HG03558 (cell line): ENCODE measurements around the gene LMNTD2.

Experiments
- ATAC-seq: cut with Tn5 transposase; IDR thresholded peaks from one replicate; pipeline ENCODE4 v1.9.1; 2021; ENCODE audit warnings: moderate number of reproducible peaks; ENCODE audit not compliant: unreplicated experiment; ENCODE audit errors: extremely low read depth

The LMNTD2 gene

DNA sequence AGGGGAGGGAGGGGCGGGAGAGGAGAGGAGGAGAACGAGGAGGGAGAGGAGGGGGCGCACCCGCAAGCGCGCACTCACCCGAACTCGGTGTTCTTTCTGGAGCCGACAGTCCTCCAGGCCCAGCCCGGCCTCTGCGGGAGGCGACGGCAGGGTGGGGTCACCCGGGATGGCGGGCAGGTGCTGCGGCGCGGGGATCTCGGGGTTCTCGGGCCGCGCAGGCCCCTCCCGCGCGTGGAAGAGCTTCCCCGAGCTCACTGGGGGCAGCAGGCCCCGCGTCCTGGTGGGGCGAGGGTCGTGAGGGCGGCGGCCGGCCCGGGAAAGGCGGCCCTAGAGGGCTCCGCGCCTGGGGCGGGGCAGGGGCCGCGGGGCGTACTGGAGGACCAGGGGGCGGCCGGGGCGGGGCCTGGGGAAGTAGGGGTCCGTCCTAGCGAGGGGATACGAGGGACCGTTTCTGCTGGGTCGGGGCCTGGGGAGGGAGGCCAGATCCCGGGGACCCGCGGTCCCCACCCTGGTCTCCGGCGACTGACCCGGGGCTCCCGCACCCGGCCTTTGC, 5.2 kb downstream of the LMNTD2 start:
- no peak for ATAC-seq

GRCh38 chr11:554428-555226, 5.9 kb downstream of the LMNTD2 start:
- no peak for ATAC-seq

DNA sequence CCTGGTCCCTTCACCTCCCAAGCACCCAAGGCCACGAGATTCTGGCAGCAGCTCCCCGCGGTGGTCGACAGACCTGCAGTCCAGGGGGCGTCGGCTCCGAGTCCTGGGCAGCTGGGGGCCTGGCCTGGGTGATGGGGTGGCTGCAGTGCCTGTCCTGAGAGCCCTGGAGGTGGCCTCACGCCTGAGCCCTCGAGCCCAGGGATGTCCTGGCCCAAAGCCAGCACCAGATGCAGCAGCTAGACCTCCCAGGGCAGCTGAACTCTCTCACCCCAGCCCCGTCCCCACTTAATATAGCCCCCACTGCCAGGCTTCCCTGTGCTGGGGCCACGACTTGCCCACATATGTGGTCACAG, 6.6 kb downstream of the LMNTD2 start:
- no peak for ATAC-seq

DNA sequence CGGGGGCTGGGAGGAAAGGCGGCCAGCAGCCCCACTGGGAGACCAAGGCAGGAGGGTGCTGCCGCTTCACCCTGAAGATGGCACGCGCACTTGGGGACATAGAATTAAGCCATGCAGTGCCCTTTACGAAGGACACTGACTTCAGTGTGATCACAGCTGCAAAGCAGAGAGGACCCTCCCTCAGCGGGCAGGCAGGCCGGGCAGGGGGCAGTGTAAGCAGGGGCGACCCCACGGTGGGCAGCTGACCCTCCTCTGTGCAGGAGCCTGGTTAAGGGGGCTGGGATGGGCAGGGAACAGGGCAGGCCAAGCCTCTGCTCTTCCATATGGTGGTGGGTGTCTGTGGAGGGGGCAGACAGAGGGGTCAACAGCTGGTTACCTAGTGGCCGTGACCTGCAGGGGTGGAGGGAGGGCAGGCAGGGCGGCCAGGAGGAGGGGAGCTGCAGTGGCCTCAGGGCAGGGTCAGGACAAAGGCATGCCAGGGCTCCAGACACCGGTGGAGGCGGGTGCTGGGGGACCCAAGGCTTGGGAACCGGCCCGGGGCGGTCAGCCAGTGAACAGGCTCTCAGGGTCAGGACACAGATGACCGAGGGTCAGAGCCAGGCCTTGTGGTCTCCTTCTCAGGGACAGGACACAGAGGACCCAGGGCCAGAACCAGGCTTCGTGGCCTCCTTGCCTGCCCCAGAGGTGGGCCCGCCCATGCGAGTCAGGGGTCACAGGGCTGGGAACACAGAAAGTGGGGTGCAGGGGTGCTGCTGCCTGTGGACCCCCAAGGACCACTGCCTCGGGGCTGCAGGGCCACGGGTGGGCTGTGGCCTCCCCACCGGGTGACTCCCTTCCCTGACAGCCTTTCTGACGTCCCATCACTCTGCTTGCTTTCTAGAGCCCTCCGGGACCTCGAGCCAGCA, 7.2 kb downstream of the LMNTD2 start:
- no peak for ATAC-seq

DNA sequence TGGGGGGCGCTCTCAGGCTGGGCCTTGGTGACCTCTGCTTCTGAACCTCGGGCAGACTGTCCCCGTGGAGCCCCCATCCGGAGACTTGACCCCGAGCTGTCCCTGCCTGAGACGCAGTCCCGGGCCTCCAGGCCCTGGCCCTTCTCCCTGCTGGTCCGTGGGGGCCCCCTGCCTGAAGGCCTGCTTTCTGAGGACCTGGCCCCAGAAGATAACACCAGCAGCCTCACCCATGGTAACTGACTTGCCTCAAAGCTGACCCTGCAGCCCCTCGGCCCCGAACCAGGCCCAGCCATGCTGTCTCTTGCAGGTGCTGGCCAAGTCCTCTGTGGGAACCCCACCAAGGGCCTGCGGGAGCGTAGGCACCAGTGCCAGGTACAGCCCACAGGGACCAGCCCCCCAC, 8.9 kb downstream of the LMNTD2 start:
- no peak for ATAC-seq

DNA sequence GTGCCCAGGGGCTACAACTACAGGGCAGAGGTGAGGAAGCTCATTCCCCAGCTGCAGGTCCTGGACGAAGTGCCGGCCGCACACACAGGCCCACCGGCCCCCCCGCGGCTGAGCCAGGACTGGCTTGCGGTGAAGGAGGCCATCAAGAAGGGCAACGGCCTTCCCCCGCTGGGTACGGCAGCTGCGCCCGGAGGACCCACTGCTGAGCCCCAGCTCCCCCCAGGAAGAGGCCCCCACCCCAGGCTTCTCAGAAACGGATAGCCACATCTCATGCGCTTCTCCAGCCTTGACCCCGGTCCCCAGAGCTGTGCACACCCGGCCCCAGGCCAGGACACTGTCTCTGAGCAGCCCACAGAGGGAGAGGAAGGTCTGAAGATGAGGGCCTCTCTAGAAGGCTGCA, 9.4 kb downstream of the LMNTD2 start:
- no peak for ATAC-seq

DNA sequence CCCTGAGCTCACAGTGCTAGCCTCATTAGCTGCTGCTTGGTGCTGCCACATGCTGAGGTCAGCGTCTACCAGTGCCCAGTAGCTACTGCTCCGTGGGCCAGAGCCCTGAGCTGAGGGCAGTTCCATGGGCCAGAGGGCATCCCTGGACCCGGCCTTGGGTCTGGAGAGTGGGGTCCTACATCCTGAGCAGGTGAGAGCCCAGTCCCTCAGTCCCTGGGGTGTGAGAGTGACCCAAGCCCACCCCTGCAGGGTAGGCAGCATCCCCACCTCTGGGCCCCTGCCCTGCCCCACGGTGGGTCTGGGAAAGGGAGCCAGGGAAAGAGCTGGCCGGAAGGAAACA, 9.8 kb downstream of the LMNTD2 start:
- ATAC-seq = no peak

DNA sequence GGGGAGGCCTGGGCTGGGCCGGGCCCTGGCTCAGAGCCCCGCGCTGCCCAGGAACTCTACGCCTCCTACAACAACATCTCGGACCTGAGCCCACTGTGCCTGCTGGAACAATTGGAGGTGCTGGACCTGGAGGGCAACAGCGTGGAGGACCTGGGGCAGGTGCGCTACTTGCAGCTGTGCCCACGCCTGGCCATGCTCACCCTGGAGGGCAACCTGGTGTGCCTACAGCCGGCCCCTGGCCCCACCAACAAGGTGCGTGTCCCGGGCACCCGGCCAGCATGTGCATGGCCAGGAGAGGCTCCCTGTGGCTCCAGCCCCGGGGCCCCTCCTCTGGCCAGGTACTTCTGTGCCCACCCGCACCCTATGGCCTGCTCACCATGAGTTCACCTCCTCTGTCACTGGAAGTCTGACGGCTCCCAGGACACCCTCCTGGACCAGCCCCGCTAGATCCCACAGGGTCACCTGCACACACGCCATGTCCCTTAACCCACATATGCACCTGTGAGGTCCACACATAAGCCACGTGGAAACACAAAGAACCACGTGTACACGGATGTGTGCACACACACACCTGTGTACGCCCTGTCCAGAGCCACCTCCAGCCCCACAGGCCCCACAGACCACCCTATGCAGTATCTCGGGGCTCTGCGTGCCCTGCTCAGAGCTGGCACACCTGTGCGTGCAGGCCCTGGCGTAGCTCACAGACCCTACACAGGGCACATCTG, 10.4 kb downstream of the LMNTD2 start:
- ATAC-seq = no peak

DNA sequence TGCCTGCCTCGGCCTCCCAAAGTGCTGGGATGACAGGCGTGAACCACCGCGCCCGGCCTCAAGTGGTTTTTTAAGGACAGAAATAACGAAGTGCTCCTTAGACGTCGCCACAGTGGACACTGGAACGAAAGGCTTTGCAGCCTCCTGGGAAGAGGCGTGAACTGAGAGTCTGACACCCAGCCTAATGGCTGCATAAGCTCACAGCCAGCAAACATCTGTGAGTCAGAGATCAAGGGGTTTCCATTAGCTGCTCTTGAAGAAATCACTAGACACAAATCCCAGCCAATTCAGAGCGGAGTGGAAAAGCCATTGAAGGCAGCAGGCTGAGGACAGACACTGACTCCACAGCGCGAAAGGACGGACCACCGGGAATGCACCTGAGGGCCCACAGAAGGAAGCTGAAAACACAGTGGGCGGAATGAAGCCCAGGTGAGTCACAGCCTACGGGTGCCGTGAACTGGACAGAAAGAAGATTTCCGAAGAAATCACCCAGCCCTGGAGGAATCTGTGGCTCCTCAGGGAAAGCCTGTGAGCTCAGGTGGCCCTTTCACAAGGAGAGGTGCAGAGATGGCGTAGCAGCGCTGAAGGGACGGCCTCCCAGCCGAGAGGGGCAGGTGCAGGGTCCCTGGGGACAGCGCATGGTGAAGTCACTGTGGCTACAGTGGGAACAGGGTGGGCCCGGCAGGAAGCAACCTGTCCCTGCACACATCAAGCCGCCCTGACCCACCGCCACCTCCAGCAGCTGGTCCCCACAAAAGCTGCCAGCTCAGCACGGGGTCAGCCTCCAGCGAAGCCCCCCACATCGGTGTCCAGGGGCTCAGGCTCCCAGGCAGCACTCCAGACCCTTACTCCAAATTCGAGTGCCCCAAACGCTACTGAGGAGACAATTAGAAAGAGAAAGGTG, 11.6 kb downstream of the LMNTD2 start:
- ATAC-seq = no peak

GRCh38 chr11:545171-545570, 15.4 kb downstream of the LMNTD2 start:
- ATAC-seq = no peak

DNA sequence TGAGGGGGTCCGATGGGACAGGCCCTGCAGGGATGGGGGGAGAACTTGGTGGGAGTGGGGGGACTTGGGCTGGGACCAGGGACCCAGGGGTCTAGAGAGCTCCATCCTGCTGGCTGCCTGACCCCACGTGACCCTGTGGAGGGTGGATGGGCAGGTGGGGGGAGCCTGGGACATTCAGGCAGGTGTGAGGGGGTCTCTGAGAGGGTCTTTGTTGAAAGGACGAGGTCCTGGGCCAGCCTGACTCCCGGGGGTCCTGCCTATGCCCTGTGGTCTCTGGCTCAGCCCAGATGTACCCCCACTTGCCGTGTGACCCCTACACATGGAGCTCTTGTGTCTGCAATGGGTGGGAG, 15.7 kb downstream of the LMNTD2 start:
- no peak for ATAC-seq

DNA sequence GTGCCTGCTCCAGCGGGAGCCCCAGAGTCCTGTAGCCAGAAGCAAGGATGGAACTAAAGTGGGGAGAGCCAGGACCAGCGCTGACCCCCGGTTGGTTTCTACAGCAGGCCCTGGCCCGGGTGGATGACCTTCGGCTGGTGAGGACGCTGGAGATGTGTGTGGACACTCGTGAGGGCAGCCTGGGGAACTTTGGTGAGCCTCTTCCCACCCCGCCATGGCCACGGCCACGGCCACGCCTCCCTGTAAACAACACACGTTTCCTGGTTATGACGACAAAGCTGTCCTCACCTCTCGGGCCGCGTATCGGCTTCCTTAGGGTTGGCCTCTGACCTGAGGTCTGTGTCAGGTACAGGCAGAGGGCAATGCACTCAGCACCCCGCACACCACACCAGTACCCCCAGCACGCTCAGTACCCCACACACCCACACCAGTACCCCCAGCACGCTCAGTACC, 19.1 kb downstream of the LMNTD2 start:
- ATAC-seq = no peak

DNA sequence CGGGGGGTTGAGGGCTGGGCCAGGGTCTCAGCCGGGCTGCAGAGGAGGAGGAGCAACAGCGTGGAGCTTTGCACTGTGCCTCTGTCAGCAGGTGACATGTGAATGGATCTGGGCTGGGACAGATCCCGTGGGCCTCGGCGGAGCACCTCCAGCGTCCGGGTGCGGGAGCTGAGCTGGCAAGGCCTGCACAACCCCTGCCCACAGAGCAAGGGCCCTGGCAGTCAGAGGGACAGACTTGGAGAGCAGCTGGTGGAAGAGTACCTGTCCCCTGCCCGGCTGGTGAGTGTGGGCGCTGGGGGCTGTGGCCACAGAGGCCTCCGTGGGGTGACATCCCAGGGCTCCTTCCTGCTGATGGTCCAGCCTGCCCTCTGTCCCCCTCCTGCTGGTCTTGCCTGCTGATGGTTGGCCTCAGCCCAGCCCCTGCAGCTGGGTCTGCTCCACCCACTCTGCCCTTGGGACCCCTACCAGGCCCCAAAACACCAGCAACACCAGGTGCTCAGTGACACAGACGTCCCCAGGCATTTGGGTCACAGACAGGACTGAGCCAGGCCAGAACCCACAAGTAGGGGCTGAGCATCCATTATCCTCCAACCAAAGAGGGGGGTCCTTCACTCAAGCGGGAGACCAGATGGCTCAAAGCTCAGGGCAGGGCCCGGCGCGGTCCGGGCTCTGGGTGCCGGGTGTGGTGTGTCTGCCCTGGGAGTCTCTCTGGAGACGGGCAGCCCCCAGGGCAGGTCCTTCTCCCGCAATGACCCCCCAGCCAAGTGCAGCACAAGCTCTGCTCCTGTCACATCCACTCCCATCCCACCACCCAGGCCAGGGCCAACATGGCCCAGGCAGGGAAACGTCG, 19.7 kb downstream of the LMNTD2 start:
- ATAC-seq = no peak

GRCh38 chr11:539971-540481, 20.5 kb downstream of the LMNTD2 start:
- ATAC-seq = no peak

DNA sequence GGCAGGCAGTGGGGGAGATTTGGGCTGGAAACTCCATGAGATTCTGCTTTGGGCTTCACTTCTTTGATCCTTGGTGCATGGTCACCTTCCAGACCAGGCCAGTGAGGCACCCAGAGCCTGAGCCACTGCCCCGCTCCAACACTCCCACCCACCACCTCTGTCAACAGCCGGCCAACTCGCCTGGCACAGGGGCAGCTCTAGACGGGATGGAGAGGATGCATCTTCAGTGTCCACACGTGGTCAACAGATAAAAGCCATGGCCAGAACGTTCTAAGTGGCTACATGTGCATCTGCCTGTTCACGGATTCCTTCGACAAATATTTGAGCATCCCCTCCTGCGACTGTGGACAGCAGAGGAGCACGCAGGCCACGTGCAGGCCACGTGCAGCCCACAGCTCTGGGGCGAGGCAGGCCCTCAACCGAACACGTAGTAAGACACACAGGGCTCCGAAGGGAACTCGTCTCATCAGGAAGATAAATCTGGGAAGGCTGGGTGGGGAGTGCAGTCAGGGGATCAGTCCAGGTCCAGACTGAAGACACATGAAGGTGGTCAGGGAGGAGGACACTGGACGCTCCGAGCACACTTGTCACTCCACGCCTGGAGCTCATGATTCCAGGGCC, 22.0 kb downstream of the LMNTD2 start:
- no peak for ATAC-seq

DNA sequence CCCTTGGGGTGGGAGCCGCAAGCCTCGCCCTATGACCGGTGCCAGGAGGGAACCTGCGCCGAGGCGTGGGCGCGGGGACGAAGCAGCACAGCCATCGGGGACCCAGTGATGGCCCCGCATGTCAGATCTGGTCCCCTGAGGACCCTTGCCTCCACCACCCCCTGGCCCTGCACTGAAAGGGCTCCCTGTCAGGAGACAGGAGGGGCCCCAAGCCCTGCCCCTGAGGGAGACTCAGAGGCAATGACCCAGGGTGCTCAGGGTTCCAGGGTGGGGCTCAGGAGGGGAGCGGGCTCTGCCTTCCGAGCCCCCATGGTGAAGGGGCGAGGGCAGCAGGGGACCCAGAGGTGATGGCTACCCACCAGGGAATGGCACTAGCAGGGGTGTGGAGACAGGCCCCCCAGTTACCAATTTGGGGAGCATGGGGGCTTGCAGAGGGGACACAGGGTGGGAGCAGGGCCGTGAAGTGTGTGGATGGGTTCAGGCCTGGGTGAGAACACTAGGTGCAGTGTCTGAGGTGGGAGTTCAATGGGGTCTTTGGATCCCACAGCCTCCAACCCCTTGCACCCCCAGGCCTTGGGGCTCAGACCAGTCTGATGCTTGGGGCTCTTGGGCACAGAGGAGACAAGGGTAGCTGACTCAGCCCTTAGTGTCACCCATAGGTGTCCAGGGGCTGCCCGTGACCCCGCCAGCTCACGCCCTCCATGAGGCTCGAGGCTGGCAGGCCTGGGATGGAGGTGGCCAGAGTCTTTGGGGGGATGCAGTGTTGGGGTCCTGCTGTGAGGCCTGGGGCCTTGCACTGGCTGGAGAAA, 22.7 kb downstream of the LMNTD2 start:
- ATAC-seq = no peak

- no peak for ATAC-seq
Measured at GRCh38 chr11:536841-537621, 23.5 kb downstream of the LMNTD2 start, which contains the start of gene LRRC56. TSS of gene LRRC56 (plus strand) at chr11:537527. CDS start at chr11:540685, 3,158 bp downstream.
